H1 (cell line): ENCODE results near the gene TSR3. TPM values are rescaled to one million over a fixed set of nuclear protein-coding genes. Genes with fewer than 3 reads are reported as not detected.

Experiments used
- CTCF ChIA-PET: fragments of 300-600 bp; sonication (Branson Sonifier 250); formaldehyde crosslinking; loops from one replicate; lab custom pipeline; 2021; ENCODE audit not compliant: partially characterized antibody; lab: Charles Lee
- POLR2A ChIA-PET: fragments of 300-600 bp; sonication (Branson Sonifier 250); formaldehyde crosslinking; loops from one replicate; lab custom pipeline; 2021; ENCODE audit warnings: inconsistent platforms; ENCODE audit not compliant: partially characterized antibody; lab: Charles Lee
- DNase-seq, 2 experiments: peaks; one replicate each; pipeline versions ENCODE4 v3.0.0 to v3.0.0-alpha.2; 2010 to 2022; ENCODE audit warnings: low spot score in 2 of 2, low read depth in 1 of 2, mixed read lengths in 1 of 2
- FAIRE-seq: peaks from 2 replicates; lab custom pipeline; 2011; peaks lifted over from hg19 to GRCh38; lab: Jason Lieb, UNC
- H2AFZ ChIP-seq: 2 replicates; pipeline ENCODE4 v1.8.1; 2012; ENCODE audit warnings: low read length, inconsistent platforms
- H2AK5ac ChIP-seq: 2 replicates; pipeline ENCODE4 v1.6.1; 2013; ENCODE audit warnings: low read depth, low read length
- H2BK120ac ChIP-seq: replicated peaks from 2 replicates; pipeline ENCODE3; 2013; ENCODE audit warnings: low read depth, low read length, inconsistent platforms
- H2BK12ac ChIP-seq: 2 replicates; pipeline ENCODE4 v1.6.1; 2013; ENCODE audit warnings: low read depth, low read length
- H2BK15ac ChIP-seq: 2 replicates; pipeline ENCODE4 v1.6.1; 2013; ENCODE audit warnings: low read length
- H2BK20ac ChIP-seq: 2 replicates; pipeline ENCODE4 v1.6.1; 2013; ENCODE audit warnings: low read length
- H2BK5ac ChIP-seq: 2 replicates; pipeline ENCODE4 v1.6.1; 2013; ENCODE audit warnings: low read depth, low read length
- H3K14ac ChIP-seq: 2 replicates; pipeline ENCODE4 v1.6.1; 2013; ENCODE audit warnings: inconsistent platforms; ENCODE audit not compliant: insufficient read length
- H3K18ac ChIP-seq: 2 replicates; pipeline ENCODE4 v1.6.1; 2013; ENCODE audit warnings: low read length; ENCODE audit errors: extremely low read depth
- H3K23ac ChIP-seq: 2 replicates; pipeline ENCODE4 v1.6.1; 2013; ENCODE audit warnings: inconsistent platforms; ENCODE audit not compliant: insufficient read length
- H3K23me2 ChIP-seq: 2 replicates; pipeline ENCODE4 v1.6.1; 2013; ENCODE audit warnings: low read depth, low read length
- H3K27ac ChIP-seq: 2 replicates; pipeline ENCODE4 v1.6.1; 2011; ENCODE audit warnings: low read depth, low read length, inconsistent platforms
- H3K27me3 ChIP-seq, 4 experiments: replicated peaks in 1 of 4; 1 replicate in 1 of 4; 2 replicates in 3 of 4; pipeline versions ENCODE4 v1.6.1 to v1.8.1; 2011 to 2013; ENCODE audit warnings: low read length in 3 of 4, mild to moderate bottlenecking in 3 of 4, inconsistent platforms in 2 of 4, mixed read lengths in 2 of 4, moderate library complexity in 1 of 4; ENCODE audit not compliant: control insufficient read depth in 3 of 4, insufficient read depth in 3 of 4; ENCODE audit errors: extremely low read depth in 1 of 4
- H3K36me3 ChIP-seq, 4 experiments: 2 replicates each; pipeline versions ENCODE4 v1.6.1 to v1.8.1; 2011 to 2013; ENCODE audit warnings: mild to moderate bottlenecking in 4 of 4, low read length in 3 of 4, moderate library complexity in 2 of 4, control low read depth in 1 of 4, inconsistent platforms in 1 of 4; ENCODE audit not compliant: insufficient read depth in 4 of 4, control insufficient read depth in 2 of 4
- H3K4ac ChIP-seq: replicated peaks from 2 replicates; pipeline ENCODE3; 2013; ENCODE audit warnings: low read length, low read depth, mixed read lengths, inconsistent platforms; ENCODE audit not compliant: insufficient read length
- H3K4me1 ChIP-seq, 4 experiments: replicated peaks in 1 of 4; 1 replicate in 1 of 4; 2 replicates in 3 of 4; pipeline versions ENCODE4 v1.6.1 to v1.8.1; 2011 to 2013; ENCODE audit warnings: low read length in 3 of 4, inconsistent platforms in 2 of 4, mixed read lengths in 1 of 4; ENCODE audit not compliant: insufficient read depth in 4 of 4, control insufficient read depth in 3 of 4
- H3K4me2 ChIP-seq, 2 experiments: 2 replicates each; pipeline versions ENCODE4 v1.6.1 to v1.8.1; 2011 to 2013; ENCODE audit warnings: low read depth in 2 of 2, low read length in 2 of 2, control low read depth in 1 of 2, inconsistent platforms in 1 of 2, mild to moderate bottlenecking in 1 of 2; ENCODE audit not compliant: insufficient read depth in 1 of 2
- H3K4me3 ChIP-seq, 4 experiments: fragments of 200-600, 300-600 bp in 1 of 4; sonication (generic), shearing (Covaris generic), sonication (Bioruptor Twin) in 1 of 4; 2 replicates each; pipeline versions ENCODE4 v1.5.1 to v1.8.1; 2011 to 2016; ENCODE audit warnings: low read length in 4 of 4, low read depth in 3 of 4, control low read depth in 2 of 4, inconsistent platforms in 2 of 4, mild to moderate bottlenecking in 2 of 4, mixed read lengths in 1 of 4, moderate library complexity in 1 of 4; ENCODE audit not compliant: insufficient read depth in 2 of 4; ENCODE audit errors: extremely low read depth in 1 of 4
- H3K56ac ChIP-seq: replicated peaks from 2 replicates; pipeline ENCODE3; 2013; ENCODE audit warnings: low read depth, mild to moderate bottlenecking, mixed read lengths, low read length, inconsistent platforms; ENCODE audit not compliant: insufficient read length
- H3K79me1 ChIP-seq: 2 replicates; pipeline ENCODE4 v1.6.1; 2013; ENCODE audit warnings: low read depth, low read length, control low read depth
- H3K79me2 ChIP-seq, 2 experiments: 2 replicates each; pipeline versions ENCODE4 v1.6.1 to v1.8.1; 2012 to 2013; ENCODE audit warnings: low read length in 2 of 2, mild to moderate bottlenecking in 2 of 2, inconsistent platforms in 1 of 2; ENCODE audit not compliant: insufficient read depth in 2 of 2, control insufficient read depth in 1 of 2
- H3K9ac ChIP-seq, 4 experiments: replicated peaks in 1 of 4; 1 replicate in 1 of 4; 2 replicates in 3 of 4; pipeline versions ENCODE4 v1.6.1 to v1.8.1; 2011 to 2013; ENCODE audit warnings: low read depth in 3 of 4, low read length in 3 of 4, control low read depth in 2 of 4, mild to moderate bottlenecking in 2 of 4, moderate library complexity in 2 of 4, inconsistent platforms in 1 of 4; ENCODE audit errors: extremely low read depth in 1 of 4
- H3K9me3 ChIP-seq, 2 experiments: 2 replicates each; pipeline versions ENCODE4 v1.6.1 to v1.8.1; 2012 to 2013; ENCODE audit warnings: mild to moderate bottlenecking in 2 of 2, moderate library complexity in 2 of 2, control low read depth in 1 of 2, inconsistent platforms in 1 of 2, low read depth in 1 of 2, low read length in 1 of 2, mixed read lengths in 1 of 2; ENCODE audit not compliant: insufficient read depth in 2 of 2
- H4K20me1 ChIP-seq, 2 experiments: replicated peaks in 1 of 2; 2 replicates each; pipeline versions ENCODE3 to v1.8.1; 2011 to 2013; ENCODE audit warnings: inconsistent platforms in 2 of 2, low read length in 2 of 2, mild to moderate bottlenecking in 1 of 2; ENCODE audit not compliant: insufficient read depth in 2 of 2, control insufficient read depth in 1 of 2
- H4K5ac ChIP-seq: 2 replicates; pipeline ENCODE4 v1.6.1; 2013; ENCODE audit warnings: low read length, low read depth, mixed read lengths, inconsistent platforms; ENCODE audit not compliant: insufficient read length
- H4K8ac ChIP-seq: 2 replicates; pipeline ENCODE4 v1.8.0; 2013; ENCODE audit warnings: mild to moderate bottlenecking, moderate library complexity, low read length, inconsistent platforms; ENCODE audit not compliant: insufficient read depth; ENCODE audit errors: extremely low read depth
- H4K91ac ChIP-seq: replicated peaks from 2 replicates; pipeline ENCODE3; 2013; ENCODE audit warnings: low read length, mixed read lengths, inconsistent platforms; ENCODE audit not compliant: insufficient read length
- ASH2L ChIP-seq: fragments of 200-600, 300-600 bp; sonication (generic); IDR thresholded peaks from one replicate; pipeline ENCODE4 v1.7.1; 2017; ENCODE audit warnings: low read length
- BACH1 ChIP-seq: IDR thresholded peaks from 2 replicates; pipeline ENCODE4 v1.6.1; 2012; ENCODE audit warnings: low read length, improper control_type of control experiment
- CEBPB ChIP-seq: IDR thresholded peaks from 2 replicates; pipeline ENCODE4 v1.6.1; 2012; ENCODE audit warnings: low read depth, low read length
- CTCF ChIP-seq, 3 experiments: IDR thresholded peaks; 1 replicate in 2 of 3; 2 replicates in 1 of 3; pipeline versions ENCODE4 v1.5.1 to v1.6.1; 2011; ENCODE audit warnings: low read length in 3 of 3, mild to moderate bottlenecking in 3 of 3, inconsistent platforms in 2 of 3, low read depth in 1 of 3, moderate library complexity in 1 of 3; ENCODE audit not compliant: insufficient read depth in 1 of 3; ENCODE audit errors: control extremely low read depth in 1 of 3
- EZH2 ChIP-seq: fragments of 200-600 bp; sonication (generic); IDR thresholded peaks from 2 replicates; pipeline ENCODE4 v1.7.1; 2012; ENCODE audit warnings: low read depth, mild to moderate bottlenecking, moderate library complexity, low read length, inconsistent platforms; ENCODE audit not compliant: severe bottlenecking
- GABPA ChIP-seq: IDR thresholded peaks from 2 replicates; pipeline ENCODE4 v1.6.1; 2011; ENCODE audit warnings: mild to moderate bottlenecking, low read length, moderate library complexity, borderline replicate concordance; ENCODE audit not compliant: insufficient read depth
- POLR2A ChIP-seq, 2 experiments: IDR thresholded peaks; 1 replicate in 1 of 2; 2 replicates in 1 of 2; pipeline ENCODE4 v1.6.1; 2011; ENCODE audit warnings: low read depth in 2 of 2, low read length in 2 of 2, mild to moderate bottlenecking in 2 of 2; ENCODE audit errors: control extremely low read depth in 1 of 2
- POLR2AphosphoS5 ChIP-seq: IDR thresholded peaks from 2 replicates; pipeline ENCODE4 v1.6.1; 2011; ENCODE audit warnings: low read depth, low read length
- POU5F1 ChIP-seq: IDR thresholded peaks from 2 replicates; pipeline ENCODE4 v1.6.1; 2011; ENCODE audit warnings: low read depth, mild to moderate bottlenecking, low read length, moderate library complexity
- TCF12 ChIP-seq: IDR thresholded peaks from 2 replicates; pipeline ENCODE4 v1.6.1; 2011; ENCODE audit warnings: low read depth, mild to moderate bottlenecking, low read length
- WGBS, 2 experiments: shearing (Covaris generic) in 1 of 2; methylation state at CpG; one replicate each; pipeline versions ENCODE4 v1.1.6 to v1.1.7; 2013 to 2015; ENCODE audit warnings: low lambda C conversion rate in 2 of 2, mixed read lengths in 2 of 2, inconsistent platforms in 1 of 2, low coverage in 1 of 2, missing lambda C conversion rate in 1 of 2; ENCODE audit not compliant: insufficient replicate concordance in 2 of 2, insufficient coverage in 1 of 2, insufficient read length in 1 of 2; ENCODE audit errors: extremely low coverage in 1 of 2, missing lambda C conversion rate in 1 of 2; 5-methylcytosine and 5-hydroxymethylcytosine counted together
- polyA plus RNA-seq, 7 experiments: library from polyadenylated mRNA; depleted of rRNA in 3 of 7; stranded (reverse) in 5 of 7; unstranded in 2 of 7; fragments of >200 nt in 5 of 7; fragments of 200-250 nt in 2 of 7; gene quantifications; 1 replicate in 5 of 7; 2 replicates in 1 of 7; 4 replicates in 1 of 7; pipeline versions ENCODE4 v1.2.1 to v1.2.3, GENCODE V29; 2011 to 2013; ENCODE audit warnings: missing spikeins in 2 of 7, mixed read lengths in 2 of 7
- total RNA-seq: library from RNA; stranded (reverse); fragmentation: NEBNext Ultra II Directional; extraction: Animal tissue kit (Norgen Biotek cat#: 25700); gene quantifications from 2 replicates; pipeline ENCODE4 v1.2.1, GENCODE V29; 2021

Gene TSR3
- total and polyA plus RNA-seq, 2 of the 8 experiments (the other 6 are each of a cell fraction or from before 2014, with no cell fraction given) = 43.1 to 52.3 TPM

- no peak overlapping the region for H2BK15ac ChIP-seq
- peak overlapping the region; percentile 68; the same call in 1 of the 2 replicates for H4K8ac ChIP-seq
- H3K56ac ChIP-seq = no peak overlapping the region
- H3K79me2 ChIP-seq = peaks cover 4 to 19% of the 10 kb centered on the region in 2 experiments; a peak in 2 of 4 replicates
- H3K23ac ChIP-seq = no peak overlapping the region
- no peaks in the 10 kb centered on the region for H3K27me3 ChIP-seq
- no peak overlapping the region for H4K91ac ChIP-seq
- H2BK12ac ChIP-seq = no peak overlapping the region
- H3K4me3 ChIP-seq = no peak overlapping the region
- DNase-seq = no peak
- H3K23me2 ChIP-seq = peaks cover 9% of the 10 kb centered on the region
- no peaks in the 10 kb centered on the region for H3K9me3 ChIP-seq
- ChIA-PET CTCF (interaction anchor here (1.0 to 1.3 kb wide), 4 partner anchors 9 to 75 kb away, joined by 3 to 11 read pairs (median 4); no protein-coding TSS in a partner anchor), POLR2A (interaction anchor here (0.6 to 1.8 kb wide), 3 partner anchors 8 to 65 kb away, joined by 3 to 10 read pairs (median 3); no protein-coding TSS in a partner anchor)
- peaks cover 3 to 22% of the 10 kb centered on the region in 2 experiments for H4K20me1 ChIP-seq
- H4K5ac ChIP-seq = no peak overlapping the region
- H3K4me2 ChIP-seq = no peak overlapping the region
- no peak overlapping the region for H2AK5ac ChIP-seq
- peaks cover 0 to 17% (median 0%) of the 10 kb centered on the region in 4 experiments; a peak in 2 of 8 replicates for H3K36me3 ChIP-seq
- H2BK120ac ChIP-seq = no peak overlapping the region
- 92% methylated on average over 19 of the region's 46 CpGs; no CpG with 5 or more reads in 1 of the 2 experiments for WGBS, 2 experiments
- no peak overlapping the region for H3K4ac ChIP-seq
- H2BK20ac ChIP-seq = no peak overlapping the region
- H3K4me1 ChIP-seq = peaks cover 0 to 12% (median 6%) of the 10 kb centered on the region in 4 experiments; a peak in 5 of 7 replicates
- H3K27ac ChIP-seq = no peak overlapping the region
- H3K79me1 ChIP-seq = peaks cover 9% of the 10 kb centered on the region
- no peak overlapping the region for H2AFZ ChIP-seq
- FAIRE-seq = no peak
- H3K9ac ChIP-seq = no peak overlapping the region
- no peak overlapping the region for H3K14ac ChIP-seq
- H2BK5ac ChIP-seq = no peak overlapping the region
- no peak overlapping the region for H3K18ac ChIP-seq
- TF ChIP-seq POLR2A (IDR thresholded peaks at IDR 0.05; ENCODE audit: control extremely low read depth in 1 of 2, low read depth in 2 of 2, low read length in 2 of 2) = no peak
- TF ChIP-seq EZH2 = no peak
- TF ChIP-seq CTCF (IDR thresholded peaks at IDR 0.05; ENCODE audit: control extremely low read depth in 1 of 3, insufficient read depth in 1 of 3, low read depth in 1 of 3, low read length in 3 of 3) = no peak
- no peak for TF ChIP-seq POLR2AphosphoS5
- no peak for TF ChIP-seq GABPA
- TF ChIP-seq BACH1 = no peak
- TF ChIP-seq CEBPB = no peak
- no peak for TF ChIP-seq TCF12
- no peak for TF ChIP-seq POU5F1
- TF ChIP-seq ASH2L = no peak
Observed at GRCh38 chr16:1374418-1375297, 23.0 kb upstream of the TSR3 start.
